SK-N-SH (cell line): ENCODE measurements around the gene TMEM255B. TPM values are rescaled to one million over a fixed set of nuclear protein-coding genes. Genes with fewer than 3 reads are reported as not detected.

ENCODE experiments used
- CTCF ChIA-PET: fragments of 300-600, 350-600 bp; formaldehyde crosslinking; extraction: SDS; loops from one replicate; lab custom pipeline; 2021; lab: Yijun Ruan, JAX
- POLR2A ChIA-PET: fragments of 350-600 bp; sonication (Branson Sonifier 250); formaldehyde crosslinking; extraction: SDS; loops from one replicate; lab custom pipeline; 2020; ENCODE audit warnings: antibody characterized with exemption, inconsistent platforms; lab: Yijun Ruan, JAX
- DNase-seq: peaks from one replicate; pipeline ENCODE4 v3.0.0; 2012
- H2AFZ ChIP-seq: fragments of 200-600 bp; sonication (generic); 2 replicates; pipeline ENCODE4 v1.8.1; 2016; ENCODE audit warnings: antibody characterized with exemption, mild to moderate bottlenecking, low read depth
- H3F3A ChIP-seq: fragments of 200-600 bp; sonication (generic); replicated peaks from 2 replicates; pipeline ENCODE3; 2016; ENCODE audit warnings: antibody characterized with exemption, mild to moderate bottlenecking; ENCODE audit not compliant: insufficient read depth
- H3K27ac ChIP-seq, 2 experiments: fragments of 200-500 bp in 1 of 2; fragments of 200-600 bp in 1 of 2; sonication (Bioruptor generic) in 1 of 2; sonication (generic), shearing (Covaris generic) in 1 of 2; 2 replicates each; pipeline versions ENCODE4 v1.5.1 to v1.6.1; 2014 to 2016; ENCODE audit warnings: low read depth in 2 of 2, inconsistent platforms in 1 of 2, low read length in 1 of 2, mild to moderate bottlenecking in 1 of 2, mixed read lengths in 1 of 2
- H3K27me3 ChIP-seq: fragments of 200-600 bp; sonication (generic), shearing (Covaris generic); 2 replicates; pipeline ENCODE4 v1.6.1; 2016; ENCODE audit warnings: mixed run types; ENCODE audit not compliant: insufficient read depth
- H3K36me3 ChIP-seq, 2 experiments: fragments of 200-500 bp in 1 of 2; fragments of 200-600 bp in 1 of 2; sonication (Bioruptor generic) in 1 of 2; sonication (generic) in 1 of 2; replicated peaks in 1 of 2; 2 replicates each; pipeline versions ENCODE3 to v1.5.1; 2014 to 2016; ENCODE audit warnings: low read length in 1 of 2, mild to moderate bottlenecking in 1 of 2; ENCODE audit not compliant: insufficient read depth in 2 of 2, control insufficient read depth in 1 of 2
- H3K4me1 ChIP-seq, 2 experiments: fragments of 200-500 bp in 1 of 2; fragments of 200-600 bp in 1 of 2; sonication (Bioruptor generic) in 1 of 2; sonication (generic), shearing (Covaris generic) in 1 of 2; 2 replicates each; pipeline versions ENCODE4 v1.5.1 to v1.6.1; 2014 to 2016; ENCODE audit warnings: low read depth in 1 of 2, low read length in 1 of 2, mixed run types in 1 of 2; ENCODE audit not compliant: insufficient read depth in 2 of 2, control insufficient read depth in 1 of 2
- H3K4me2 ChIP-seq: fragments of 200-600 bp; sonication (generic), shearing (Covaris generic); 2 replicates; pipeline ENCODE4 v1.6.1; 2017; ENCODE audit warnings: mixed run types
- H3K4me3 ChIP-seq, 2 experiments: fragments of 200-500 bp in 1 of 2; fragments of 200-600 bp in 1 of 2; sonication (Bioruptor generic) in 1 of 2; sonication (generic), shearing (Covaris generic) in 1 of 2; 2 replicates each; pipeline versions ENCODE4 v1.5.1 to v1.8.1; 2014 to 2016; ENCODE audit warnings: low read depth in 2 of 2, inconsistent platforms in 1 of 2, low read length in 1 of 2, mild to moderate bottlenecking in 1 of 2, mixed read lengths in 1 of 2, moderate library complexity in 1 of 2
- H3K79me2 ChIP-seq: fragments of 200-600 bp; sonication (generic); 2 replicates; pipeline ENCODE4 v1.8.1; 2017; ENCODE audit warnings: mild to moderate bottlenecking; ENCODE audit not compliant: insufficient read depth
- H3K9ac ChIP-seq: fragments of 200-600 bp; sonication (generic); 2 replicates; pipeline ENCODE4 v1.6.1; 2017; ENCODE audit warnings: mixed run types
- H3K9me2 ChIP-seq: fragments of 200-600 bp; sonication (generic); 2 replicates; pipeline ENCODE4 v1.6.1; 2017; ENCODE audit warnings: mixed run types
- H3K9me3 ChIP-seq: fragments of 200-600 bp; sonication (generic); 2 replicates; pipeline ENCODE4 v1.6.1; 2017; ENCODE audit warnings: mixed run types, mild to moderate bottlenecking, moderate library complexity
- H4K20me1 ChIP-seq: fragments of 200-600 bp; sonication (generic); 2 replicates; pipeline ENCODE4 v1.6.1; 2017; ENCODE audit warnings: mild to moderate bottlenecking, mixed run types; ENCODE audit not compliant: insufficient read depth
- CHD2 ChIP-seq: fragments of 150-350 bp; IDR thresholded peaks from 2 replicates; pipeline ENCODE4 v1.6.1; 2018; ENCODE audit warnings: low read length; ENCODE audit not compliant: partially characterized antibody
- EZH2phosphoT487 ChIP-seq: fragments of 200-600 bp; sonication (generic); IDR thresholded peaks from 2 replicates; pipeline ENCODE4 v1.6.1; 2017; ENCODE audit warnings: low read depth, mixed run types, mild to moderate bottlenecking, antibody characterized with exemption, moderate library complexity, borderline replicate concordance
- FOSL2 ChIP-seq: IDR thresholded peaks from 2 replicates; pipeline ENCODE4 v1.4.0; 2012; ENCODE audit warnings: low read depth, mild to moderate bottlenecking, moderate library complexity, borderline replicate concordance
- FOXM1 ChIP-seq: IDR thresholded peaks from 2 replicates; pipeline ENCODE4 v1.4.0; 2012; ENCODE audit warnings: low read depth, mild to moderate bottlenecking
- GABPA ChIP-seq: IDR thresholded peaks from 2 replicates; pipeline ENCODE4 v1.4.0; 2012; ENCODE audit warnings: low read depth, mild to moderate bottlenecking
- GATA2 ChIP-seq: sonication (generic); formaldehyde crosslinking; IDR thresholded peaks from 2 replicates; pipeline ENCODE4 v1.5.0; 2020; ENCODE audit warnings: mild to moderate bottlenecking, missing genetic modification reagents
- NFIC ChIP-seq: IDR thresholded peaks from 2 replicates; pipeline ENCODE4 v1.4.0; 2012; ENCODE audit warnings: borderline replicate concordance
- TCF12 ChIP-seq: IDR thresholded peaks from 2 replicates; pipeline ENCODE4 v1.4.0; 2012
- TEAD4 ChIP-seq: IDR thresholded peaks from 2 replicates; pipeline ENCODE4 v1.4.0; 2012; ENCODE audit warnings: mild to moderate bottlenecking, borderline replicate concordance; ENCODE audit not compliant: insufficient read depth
- USF1 ChIP-seq: IDR thresholded peaks from 2 replicates; pipeline ENCODE4 v1.4.0; 2012; ENCODE audit warnings: low read depth, borderline replicate concordance
- YY1 ChIP-seq: IDR thresholded peaks from 2 replicates; pipeline ENCODE4 v1.4.0; 2012; ENCODE audit warnings: low read depth, mild to moderate bottlenecking
- WGBS: methylation state at CpG from one replicate; pipeline ENCODE4 v1.1.6; 2017; ENCODE audit warnings: low lambda C conversion rate; 5-methylcytosine and 5-hydroxymethylcytosine counted together
- polyA plus RNA-seq, 3 experiments: library from polyadenylated mRNA; depleted of rRNA; stranded (reverse); fragments of >200 nt; gene quantifications; 2 replicates each; pipeline ENCODE4 v1.2.3, GENCODE V29; 2012
- TF ChIP-seq, protein P1 (sequence below): fragments of 200-600 bp; sonication (generic); IDR thresholded peaks from 2 replicates; pipeline ENCODE4 v1.6.1; 2017; ENCODE audit warnings: antibody characterized with exemption, mild to moderate bottlenecking, moderate library complexity

TMEM255B gene
- polyA plus RNA-seq, 1 of the 3 experiments (the other 2 are of a cell fraction): 14.8 TPM

DNA sequence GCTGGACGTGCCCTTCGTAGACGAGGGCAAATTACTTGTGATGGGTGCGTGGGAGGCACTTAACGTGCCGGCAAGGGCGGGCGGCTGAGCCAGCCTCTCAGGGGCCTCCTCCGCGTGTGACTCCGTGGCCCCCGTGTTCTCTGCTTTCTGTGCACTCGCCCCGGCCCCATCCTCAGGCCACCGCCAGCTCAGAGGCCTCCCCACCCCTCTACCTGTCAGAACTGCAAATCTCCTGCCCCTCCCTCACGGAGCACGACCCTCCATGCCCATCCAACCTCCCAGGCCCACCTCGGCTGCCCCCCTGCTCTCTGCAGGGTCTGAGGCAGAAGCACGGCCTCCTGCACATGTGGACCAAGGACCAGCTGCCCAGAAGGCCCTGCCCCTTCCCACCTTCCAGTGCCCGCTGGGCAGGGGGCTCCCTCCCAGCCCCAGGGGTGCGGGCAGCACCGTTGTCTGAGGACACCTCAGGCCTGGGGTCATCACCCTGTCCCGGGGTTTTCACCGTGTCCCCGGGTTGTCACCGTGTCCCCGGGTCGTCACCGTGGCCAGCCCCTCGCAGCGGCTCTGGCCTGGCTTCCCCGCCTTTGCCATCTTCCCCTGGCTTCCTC lies 44.5 kb downstream of the TMEM255B start:
- Histone ChIP-seq H4K20me1 (no peaks in the 10 kb centered on the region), H3K27ac (no peak overlapping the region), H3K4me3 (no peak overlapping the region), H3K9me2 (no peaks in the 10 kb centered on the region), H3K36me3 (no peaks in the 10 kb centered on the region), H3K9me3 (no peaks in the 10 kb centered on the region), H3K9ac (no peak overlapping the region), H3F3A (no peaks in the 10 kb centered on the region), H3K4me2 (no peak overlapping the region), H2AFZ (no peak overlapping the region), H3K27me3 (no peaks in the 10 kb centered on the region), H3K4me1 (peaks cover 0 to 15% of the 10 kb centered on the region in 2 experiments; a peak in 1 of 4 replicates), H3K79me2 (no peaks in the 10 kb centered on the region)
- 93% methylated on average over 23 of the region's 32 CpGs for WGBS
- TF ChIP-seq GATA2 (CRISPR knock-in tag) (no peak), TEAD4 (no peak), FOXM1 (no peak), EZH2phosphoT487 (no peak), FOSL2 (no peak), TCF12 (no peak), GABPA (no peak)
- TF ChIP-seq, protein P1, sequence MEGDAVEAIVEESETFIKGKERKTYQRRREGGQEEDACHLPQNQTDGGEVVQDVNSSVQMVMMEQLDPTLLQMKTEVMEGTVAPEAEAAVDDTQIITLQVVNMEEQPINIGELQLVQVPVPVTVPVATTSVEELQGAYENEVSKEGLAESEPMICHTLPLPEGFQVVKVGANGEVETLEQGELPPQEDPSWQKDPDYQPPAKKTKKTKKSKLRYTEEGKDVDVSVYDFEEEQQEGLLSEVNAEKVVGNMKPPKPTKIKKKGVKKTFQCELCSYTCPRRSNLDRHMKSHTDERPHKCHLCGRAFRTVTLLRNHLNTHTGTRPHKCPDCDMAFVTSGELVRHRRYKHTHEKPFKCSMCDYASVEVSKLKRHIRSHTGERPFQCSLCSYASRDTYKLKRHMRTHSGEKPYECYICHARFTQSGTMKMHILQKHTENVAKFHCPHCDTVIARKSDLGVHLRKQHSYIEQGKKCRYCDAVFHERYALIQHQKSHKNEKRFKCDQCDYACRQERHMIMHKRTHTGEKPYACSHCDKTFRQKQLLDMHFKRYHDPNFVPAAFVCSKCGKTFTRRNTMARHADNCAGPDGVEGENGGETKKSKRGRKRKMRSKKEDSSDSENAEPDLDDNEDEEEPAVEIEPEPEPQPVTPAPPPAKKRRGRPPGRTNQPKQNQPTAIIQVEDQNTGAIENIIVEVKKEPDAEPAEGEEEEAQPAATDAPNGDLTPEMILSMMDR: no peak
- CTCF ChIA-PET: interaction anchor here (1.2 kb wide), 1 partner anchor 45 kb away, joined by 3 read pairs; the partner anchor contains the start of gene TMEM255B
- no peak for DNase-seq
- POLR2A ChIA-PET: no interaction called here

- 96% methylated on average over 30 of the region's 34 CpGs for WGBS
Measured at GRCh38 chr13:113804017-113804702, 45.1 kb downstream of the TMEM255B start.

More at GRCh38 chr13:113804017-113804702, 45.1 kb downstream of the TMEM255B start:
- Histone ChIP-seq H3K4me1 (peaks cover 0 to 15% of the 10 kb centered on the region in 2 experiments; a peak in 1 of 4 replicates), H2AFZ (no peak overlapping the region), H3K4me3 (no peak overlapping the region), H3K9me3 (no peaks in the 10 kb centered on the region), H3K9me2 (no peaks in the 10 kb centered on the region), H3K4me2 (no peak overlapping the region), H3K79me2 (no peaks in the 10 kb centered on the region), H3K27ac (no peak overlapping the region), H3K36me3 (no peaks in the 10 kb centered on the region), H3K27me3 (no peaks in the 10 kb centered on the region), H3K9ac (no peak overlapping the region), H4K20me1 (no peaks in the 10 kb centered on the region), H3F3A (no peaks in the 10 kb centered on the region)
- POLR2A ChIA-PET: no interaction called here
- TF ChIP-seq GATA2 (CRISPR knock-in tag) (no peak), EZH2phosphoT487 (no peak), YY1 (no peak), CHD2 (no peak), USF1 (no peak), NFIC (no peak)
- CTCF ChIA-PET: interaction anchor here (1.2 kb wide), 1 partner anchor 45 kb away, joined by 3 read pairs; the partner anchor contains the start of gene TMEM255B
- DNase-seq: no peak
